DOHH2 (cell line): Measurements from ENCODE around the gene PGM2L1.

ENCODE experiments used
- CTCF ChIP-seq: fragments of 200-600 bp; sonication (generic); IDR thresholded peaks from one replicate; pipeline ENCODE4 v1.5.1; 2014; ENCODE audit warnings: antibody characterized with exemption, mild to moderate bottlenecking, low read depth, low read length; ENCODE audit not compliant: poor library complexity, severe bottlenecking
- EZH2phosphoT487 ChIP-seq: fragments of 200-600 bp; sonication (generic); IDR thresholded peaks from 2 replicates; pipeline ENCODE4 v1.6.1; 2017; ENCODE audit warnings: borderline replicate concordance, mild to moderate bottlenecking, antibody characterized with exemption, low read length, moderate library complexity, mixed read lengths

- TF ChIP-seq CTCF (no peak), EZH2phosphoT487 (no peak)
Observed at GRCh38 chr11:74384641-74385040, 13.6 kb downstream of the PGM2L1 start.
